MM.1S (cell line): ENCODE measurements around the gene PDZRN4.
"Not testable (repeated sequence)": the region's sequence is repeated elsewhere in the genome, so short reads cannot be mapped to it uniquely, and the experiment has no call there.

Experiments
- DNase-seq: peaks from one replicate; pipeline ENCODE4 v3.0.0-alpha.2; 2015
- H2AFZ ChIP-seq: fragments of 300-600 bp; sonication (generic); 2 replicates; pipeline ENCODE4 v1.6.0; 2016; ENCODE audit warnings: antibody characterized with exemption, low read length
- H3F3A ChIP-seq: fragments of 300-600 bp; sonication (generic); 2 replicates; pipeline ENCODE4 v1.6.1; 2016; ENCODE audit warnings: mild to moderate bottlenecking, antibody characterized with exemption, low read length, moderate library complexity, mixed read lengths; ENCODE audit not compliant: insufficient read depth
- H3K27ac ChIP-seq: fragments of 300-600 bp; sonication (generic); 2 replicates; pipeline ENCODE4 v1.5.1; 2016; ENCODE audit warnings: mild to moderate bottlenecking, low read length
- H3K27me3 ChIP-seq: fragments of 300-600 bp; sonication (generic); replicated peaks from 2 replicates; pipeline ENCODE4 v1.6.0; 2016; ENCODE audit warnings: low read length; ENCODE audit not compliant: insufficient read depth
- H3K36me3 ChIP-seq: fragments of 300-600 bp; sonication (generic); replicated peaks from 2 replicates; pipeline ENCODE4 v1.6.1; 2016; ENCODE audit warnings: mild to moderate bottlenecking, low read length, mixed read lengths; ENCODE audit not compliant: insufficient read depth
- H3K4me1 ChIP-seq: fragments of 300-600 bp; sonication (generic); 2 replicates; pipeline ENCODE4 v1.6.1; 2016; ENCODE audit warnings: low read length, mixed read lengths
- H3K4me2 ChIP-seq: fragments of 300-600 bp; sonication (generic); 2 replicates; pipeline ENCODE4 v1.6.0; 2016; ENCODE audit warnings: low read depth, low read length
- H3K4me3 ChIP-seq: fragments of 300-600 bp; sonication (generic); 2 replicates; pipeline ENCODE4 v1.5.1; 2016; ENCODE audit warnings: low read length, mixed read lengths
- H3K79me2 ChIP-seq: fragments of 300-600 bp; sonication (generic); 2 replicates; pipeline ENCODE4 v1.6.1; 2016; ENCODE audit warnings: mixed run types, low read length, mixed read lengths
- H3K9ac ChIP-seq: fragments of 300-600 bp; sonication (generic); 2 replicates; pipeline ENCODE4 v1.6.1; 2016; ENCODE audit warnings: low read length, mixed read lengths
- H3K9me2 ChIP-seq: fragments of 300-600 bp; sonication (generic); replicated peaks from 2 replicates; pipeline ENCODE4 v1.6.1; 2016; ENCODE audit warnings: mild to moderate bottlenecking, low read length, mixed read lengths; ENCODE audit not compliant: insufficient read depth
- H3K9me3 ChIP-seq: fragments of 300-600 bp; sonication (generic); replicated peaks from 2 replicates; pipeline ENCODE4 v1.6.1; 2016; ENCODE audit warnings: mild to moderate bottlenecking, low read length, mixed read lengths; ENCODE audit not compliant: insufficient read depth
- H4K20me1 ChIP-seq: fragments of 300-600 bp; sonication (generic); 2 replicates; pipeline ENCODE4 v1.6.1; 2016; ENCODE audit warnings: mild to moderate bottlenecking, low read length, moderate library complexity, mixed read lengths; ENCODE audit not compliant: insufficient read depth
- EZH2 ChIP-seq: fragments of 300-600 bp; sonication (generic); optimal IDR thresholded peaks from 2 replicates; pipeline ENCODE3; 2017; ENCODE audit warnings: low read depth, mild to moderate bottlenecking, antibody characterized with exemption, low read length, mixed read lengths
- EZH2phosphoT487 ChIP-seq: fragments of 300-600 bp; sonication (generic); IDR thresholded peaks from 2 replicates; pipeline ENCODE4 v1.6.1; 2018; ENCODE audit warnings: antibody characterized with exemption, low read length
- TF ChIP-seq, protein P1 (sequence below): fragments of 300-600 bp; sonication (generic); IDR thresholded peaks from 2 replicates; pipeline ENCODE4 v1.5.1; 2016; ENCODE audit warnings: antibody characterized with exemption, low read length, mixed read lengths

The PDZRN4 gene

DNA sequence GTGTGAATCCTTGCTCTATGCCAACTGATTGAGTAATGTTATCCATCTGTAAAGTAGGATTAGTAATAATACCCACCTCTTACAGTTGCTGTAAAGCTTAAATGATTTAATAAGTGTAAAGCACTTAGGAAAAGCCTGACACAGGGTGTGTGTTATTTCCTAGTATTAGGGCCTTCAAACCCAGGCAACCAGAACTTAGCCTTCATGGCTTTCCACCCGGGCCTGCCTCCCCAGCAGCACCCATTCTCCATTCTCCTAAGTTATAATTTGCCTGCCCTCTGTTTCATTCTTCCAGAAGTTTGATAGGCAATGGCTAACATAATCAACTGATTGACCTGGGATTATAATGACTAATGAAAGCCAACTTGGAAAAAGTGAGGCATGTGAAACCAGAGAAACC, 20.4 kb upstream of the PDZRN4 start:
- H2AFZ ChIP-seq, result no peak overlapping the region

DNA sequence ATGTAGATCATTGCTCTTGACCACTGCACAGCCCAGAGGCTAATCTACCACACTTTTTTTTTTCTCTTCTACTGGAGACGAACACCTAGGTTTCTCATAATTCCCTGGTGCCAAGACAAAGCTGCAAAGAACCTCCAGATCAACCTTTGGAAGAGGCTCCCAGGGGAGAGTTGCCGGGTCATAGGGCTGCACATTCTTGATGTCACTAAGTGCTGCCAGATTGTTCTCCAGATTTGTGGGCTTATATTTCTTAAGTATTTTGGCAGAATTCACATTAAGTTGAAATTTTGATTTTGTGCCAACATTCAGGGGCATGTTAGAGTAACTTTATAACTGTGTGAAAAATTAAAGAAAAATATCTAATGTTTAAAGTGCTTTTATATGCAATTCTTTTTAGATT, 13.5 kb upstream of the PDZRN4 start:
- Histone ChIP-seq H3K79me2 (no peaks in the 10 kb centered on the region), H3K36me3 (no peaks in the 10 kb centered on the region), H3K4me2 (no peak overlapping the region), H3K9ac (no peak overlapping the region), H2AFZ (no peak overlapping the region), H3K9me2 (no peaks in the 10 kb centered on the region), H3K27me3 (no peaks in the 10 kb centered on the region), H3K27ac (no peak overlapping the region), H3K9me3 (no peaks in the 10 kb centered on the region), H4K20me1 (no peaks in the 10 kb centered on the region), H3K4me1 (no peaks in the 10 kb centered on the region), H3F3A (no peaks in the 10 kb centered on the region), H3K4me3 (no peak overlapping the region)
- TF ChIP-seq EZH2, result no peak
- TF ChIP-seq, protein P1, sequence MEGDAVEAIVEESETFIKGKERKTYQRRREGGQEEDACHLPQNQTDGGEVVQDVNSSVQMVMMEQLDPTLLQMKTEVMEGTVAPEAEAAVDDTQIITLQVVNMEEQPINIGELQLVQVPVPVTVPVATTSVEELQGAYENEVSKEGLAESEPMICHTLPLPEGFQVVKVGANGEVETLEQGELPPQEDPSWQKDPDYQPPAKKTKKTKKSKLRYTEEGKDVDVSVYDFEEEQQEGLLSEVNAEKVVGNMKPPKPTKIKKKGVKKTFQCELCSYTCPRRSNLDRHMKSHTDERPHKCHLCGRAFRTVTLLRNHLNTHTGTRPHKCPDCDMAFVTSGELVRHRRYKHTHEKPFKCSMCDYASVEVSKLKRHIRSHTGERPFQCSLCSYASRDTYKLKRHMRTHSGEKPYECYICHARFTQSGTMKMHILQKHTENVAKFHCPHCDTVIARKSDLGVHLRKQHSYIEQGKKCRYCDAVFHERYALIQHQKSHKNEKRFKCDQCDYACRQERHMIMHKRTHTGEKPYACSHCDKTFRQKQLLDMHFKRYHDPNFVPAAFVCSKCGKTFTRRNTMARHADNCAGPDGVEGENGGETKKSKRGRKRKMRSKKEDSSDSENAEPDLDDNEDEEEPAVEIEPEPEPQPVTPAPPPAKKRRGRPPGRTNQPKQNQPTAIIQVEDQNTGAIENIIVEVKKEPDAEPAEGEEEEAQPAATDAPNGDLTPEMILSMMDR, result no peak
- DNase-seq, result no peak

More for the DNA sequence above, 20.4 kb upstream of the PDZRN4 start:
- no peaks in the 10 kb centered on the region for H3K4me1 ChIP-seq
- no peaks in the 10 kb centered on the region for H4K20me1 ChIP-seq
- no peak overlapping the region for H3K27ac ChIP-seq
- DNase-seq, result no peak
- no peaks in the 10 kb centered on the region for H3K9me2 ChIP-seq
- H3K9me3 ChIP-seq, result no peaks in the 10 kb centered on the region
- TF ChIP-seq, protein P1, result no peak
- TF ChIP-seq EZH2phosphoT487 (no peak), EZH2 (no peak)
- H3K9ac ChIP-seq, result no peak overlapping the region
- no peaks in the 10 kb centered on the region for H3K27me3 ChIP-seq
- H3K4me2 ChIP-seq, result no peak overlapping the region
- no peaks in the 10 kb centered on the region for H3K36me3 ChIP-seq
- no peak overlapping the region for H3K4me3 ChIP-seq
- no peaks in the 10 kb centered on the region for H3K79me2 ChIP-seq
- no peaks in the 10 kb centered on the region for H3F3A ChIP-seq

DNA sequence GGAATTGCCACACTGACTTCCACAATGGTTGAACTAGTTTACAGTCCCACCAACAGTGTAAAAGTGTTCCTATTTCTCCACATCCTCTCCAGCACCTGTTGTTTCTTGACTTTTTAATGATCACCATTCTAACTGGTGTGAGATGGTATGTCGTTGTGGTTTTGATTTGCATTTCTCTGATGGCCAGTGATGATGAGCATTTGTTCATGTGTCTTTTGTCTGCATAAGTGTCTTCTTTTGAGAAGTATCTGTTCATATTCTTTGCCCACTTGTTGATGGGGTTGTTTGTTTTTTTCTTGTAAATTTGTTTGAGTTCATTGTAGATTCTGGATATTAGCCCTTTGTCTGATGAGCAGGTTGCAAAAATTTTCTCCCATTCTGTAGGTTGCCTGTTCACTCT, 8.6 kb upstream of the PDZRN4 start:
- H3F3A ChIP-seq, H3K79me2 ChIP-seq, H3K4me1 ChIP-seq, H3K9ac ChIP-seq, DNase-seq, H3K36me3 ChIP-seq, H3K9me2 ChIP-seq, H3K9me3 ChIP-seq, H3K4me2 ChIP-seq, H2AFZ ChIP-seq, H3K27me3 ChIP-seq, H4K20me1 ChIP-seq, H3K27ac ChIP-seq, H3K4me3 ChIP-seq: not testable (repeated sequence)

DNA sequence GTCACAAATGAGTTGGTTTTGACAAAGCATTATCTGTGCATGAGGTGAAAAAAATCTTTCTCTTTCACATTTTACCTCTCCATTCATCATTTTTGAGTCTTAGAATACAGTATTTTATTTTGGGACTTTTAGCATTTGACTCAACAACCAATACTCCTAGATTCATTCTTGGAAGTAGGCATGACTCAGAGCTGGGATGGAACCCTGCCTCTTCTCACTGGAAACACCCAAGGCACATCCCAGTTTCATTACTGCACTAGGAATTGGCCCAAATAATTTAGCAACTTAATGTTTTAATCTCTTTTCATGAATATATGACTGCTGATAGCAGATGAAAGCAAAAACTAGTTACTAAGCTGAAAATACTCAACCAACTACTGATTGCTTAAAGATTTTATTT, 3.3 kb upstream of the PDZRN4 start:
- H3K4me3 ChIP-seq, result no peak overlapping the region
- H3K27me3 ChIP-seq, result no peaks in the 10 kb centered on the region
- no peak overlapping the region for H3K27ac ChIP-seq
- no peaks in the 10 kb centered on the region for H3F3A ChIP-seq
- H3K9ac ChIP-seq, result no peak overlapping the region
- TF ChIP-seq EZH2 (no peak), EZH2phosphoT487 (no peak)
- TF ChIP-seq, protein P1, result no peak
- H3K79me2 ChIP-seq, result no peaks in the 10 kb centered on the region
- no peaks in the 10 kb centered on the region for H3K9me3 ChIP-seq
- H4K20me1 ChIP-seq, result no peaks in the 10 kb centered on the region
- no peaks in the 10 kb centered on the region for H3K36me3 ChIP-seq
- no peaks in the 10 kb centered on the region for H3K4me1 ChIP-seq
- no peak overlapping the region for H2AFZ ChIP-seq
- DNase-seq, result no peak
- no peaks in the 10 kb centered on the region for H3K9me2 ChIP-seq
- no peak overlapping the region for H3K4me2 ChIP-seq
